SK-N-MC (cell line): ENCODE measurements around the gene APBB1.

Experiments
- EZH2 ChIP-seq: fragments of 200-600 bp; sonication (generic); IDR thresholded peaks from one replicate; pipeline ENCODE4 v1.6.1; 2017; ENCODE audit warnings: antibody characterized with exemption
- FOXP2 ChIP-seq: optimal IDR thresholded peaks from 2 replicates; pipeline ENCODE3; 2011; ENCODE audit warnings: mild to moderate bottlenecking, moderate library complexity; ENCODE audit not compliant: insufficient read depth; ENCODE audit errors: extremely low read length, control extremely low read depth
- POLR2AphosphoS5 ChIP-seq: IDR thresholded peaks from 2 replicates; pipeline ENCODE4 v1.6.1; 2012; ENCODE audit warnings: mild to moderate bottlenecking, low read depth, low read length, borderline replicate concordance

- TF ChIP-seq EZH2 (no peak), POLR2AphosphoS5 (no peak), FOXP2 (no peak)
Measured at GRCh38 chr11:6406370-6406769, 12.5 kb downstream of the APBB1 start.
